ENCODE results near the gene OPHN1. TPM values are rescaled to one million over a fixed set of nuclear protein-coding genes. Genes with fewer than 3 reads are reported as not detected.

OPHN1 gene
- total RNA-seq, 1 experiment from 2014 or later = 2.6 TPM

GRCh38 chrX:68175562-68175961, 257.7 kb downstream of the OPHN1 start:
- Histone ChIP-seq H3K36me3 (replicated peaks; ENCODE audit: control insufficient read depth, insufficient read depth, low read length) (no peaks in the 10 kb centered on the region), H3K27me3 (ENCODE audit: control insufficient read depth, insufficient read depth, low read length) (no peaks in the 10 kb centered on the region), H3K4me3 (ENCODE audit: insufficient read depth, low read depth, low read length) (no peak overlapping the region)
- no peak for DNase-seq

GRCh38 chrX:68163441-68163840, 269.9 kb downstream of the OPHN1 start:
- no peak overlapping the region for H3K4me3 ChIP-seq (ENCODE audit: insufficient read depth, low read depth, low read length)
- DNase-seq = no peak
- H3K36me3 ChIP-seq (replicated peaks; ENCODE audit: control insufficient read depth, insufficient read depth, low read length) = no peaks in the 10 kb centered on the region
- H3K27me3 ChIP-seq (ENCODE audit: control insufficient read depth, insufficient read depth, low read length) = no peaks in the 10 kb centered on the region

DNA sequence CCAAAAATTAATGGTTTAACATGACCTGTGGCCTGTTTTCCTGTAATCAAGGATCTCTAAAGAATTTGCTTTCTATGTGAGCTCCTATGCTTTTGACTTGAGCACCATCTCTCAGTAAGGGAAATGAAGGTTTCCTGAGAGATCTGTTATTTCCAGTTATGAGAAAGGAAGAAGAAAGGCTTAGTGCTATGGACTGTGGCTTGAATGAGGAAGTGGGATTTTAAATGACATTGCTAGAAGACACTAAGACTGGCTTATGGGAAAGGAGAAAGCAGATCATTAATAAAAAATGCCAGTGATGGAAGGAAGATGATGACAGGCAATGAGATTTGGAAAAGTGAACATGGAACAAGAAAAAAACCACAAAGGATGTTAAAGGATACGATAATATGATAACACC, 285.4 kb downstream of the OPHN1 start:
- no peaks in the 10 kb centered on the region for H3K36me3 ChIP-seq (replicated peaks; ENCODE audit: control insufficient read depth, insufficient read depth, low read length)
- no peak for DNase-seq

GRCh38 chrX:68146054-68146453, 287.2 kb downstream of the OPHN1 start:
- Histone ChIP-seq H3K4me3 (ENCODE audit: insufficient read depth, low read depth, low read length) (no peak overlapping the region), H3K27me3 (ENCODE audit: control insufficient read depth, insufficient read depth, low read length) (no peaks in the 10 kb centered on the region), H3K36me3 (replicated peaks; ENCODE audit: control insufficient read depth, insufficient read depth, low read length) (no peaks in the 10 kb centered on the region)
- peak; percentile 6 for DNase-seq

More for the DNA sequence above, 285.4 kb downstream of the OPHN1 start:
- Histone ChIP-seq H3K4me3 (ENCODE audit: insufficient read depth, low read depth, low read length) (no peak overlapping the region), H3K27me3 (ENCODE audit: control insufficient read depth, insufficient read depth, low read length) (no peaks in the 10 kb centered on the region)

GRCh38 chrX:68139791-68140190, 293.5 kb downstream of the OPHN1 start:
- H3K27me3 ChIP-seq (ENCODE audit: control insufficient read depth, insufficient read depth, low read length) = no peaks in the 10 kb centered on the region
- DNase-seq = no peak
- no peaks in the 10 kb centered on the region for H3K36me3 ChIP-seq (replicated peaks; ENCODE audit: control insufficient read depth, insufficient read depth, low read length)
- H3K4me3 ChIP-seq (ENCODE audit: insufficient read depth, low read depth, low read length) = no peak overlapping the region

- H3K27me3 ChIP-seq (ENCODE audit: control insufficient read depth, insufficient read depth, low read length) = no peaks in the 10 kb centered on the region
- no peak for DNase-seq
- H3K4me3 ChIP-seq (ENCODE audit: insufficient read depth, low read depth, low read length) = no peak overlapping the region
- no peaks in the 10 kb centered on the region for H3K36me3 ChIP-seq (replicated peaks; ENCODE audit: control insufficient read depth, insufficient read depth, low read length)
Measured at GRCh38 chrX:68133181-68133580, 300.1 kb downstream of the OPHN1 start.

GRCh38 chrX:68132749-68133148, 300.5 kb downstream of the OPHN1 start:
- DNase-seq = no peak
- Histone ChIP-seq H3K4me3 (ENCODE audit: insufficient read depth, low read depth, low read length) (no peak overlapping the region), H3K27me3 (ENCODE audit: control insufficient read depth, insufficient read depth, low read length) (no peaks in the 10 kb centered on the region), H3K36me3 (replicated peaks; ENCODE audit: control insufficient read depth, insufficient read depth, low read length) (no peaks in the 10 kb centered on the region)

DNA sequence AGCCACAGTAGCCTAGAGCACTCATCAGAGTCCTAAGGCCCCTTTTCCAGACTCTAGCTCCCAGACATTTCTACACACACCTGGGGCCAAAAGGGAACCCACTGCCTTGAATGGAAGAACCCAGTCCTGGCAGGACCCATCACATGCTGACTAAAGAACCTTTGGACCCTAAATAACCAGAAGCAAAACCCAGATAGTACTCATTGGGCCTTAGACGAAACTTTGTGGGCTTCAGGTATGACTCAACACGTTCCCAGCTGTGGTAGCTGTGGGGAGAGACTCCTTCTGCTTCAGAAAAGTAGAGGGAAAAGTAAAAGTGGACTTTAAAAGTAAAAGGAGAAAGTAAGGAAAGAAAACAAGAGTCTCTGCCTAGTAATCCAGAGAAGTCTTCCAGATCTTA, 311.5 kb downstream of the OPHN1 start:
- H3K27me3 ChIP-seq (ENCODE audit: control insufficient read depth, insufficient read depth, low read length) = no peaks in the 10 kb centered on the region
- H3K4me3 ChIP-seq (ENCODE audit: insufficient read depth, low read depth, low read length) = no peak overlapping the region
- H3K36me3 ChIP-seq (replicated peaks; ENCODE audit: control insufficient read depth, insufficient read depth, low read length) = no peaks in the 10 kb centered on the region
- DNase-seq = no peak

DNA sequence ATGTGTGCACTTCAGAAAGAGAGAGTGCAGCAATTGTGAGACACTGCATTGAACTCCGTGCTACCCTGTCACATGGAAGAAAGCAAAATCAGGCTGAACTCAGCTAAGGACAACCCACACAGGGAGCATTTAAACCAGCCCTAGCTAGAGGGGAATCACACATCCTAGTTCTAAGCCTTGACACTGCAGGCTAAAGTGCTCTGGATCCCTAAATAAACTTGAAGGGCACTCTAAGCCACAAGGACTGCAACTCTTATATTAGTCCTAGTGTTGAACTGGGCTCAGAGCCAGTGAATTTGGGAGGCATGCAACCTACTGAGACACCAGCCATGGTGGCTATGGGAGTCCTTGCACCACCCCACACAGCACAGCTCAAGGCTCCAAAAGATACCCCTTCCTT, 311.9 kb downstream of the OPHN1 start:
- H3K27me3 ChIP-seq (ENCODE audit: control insufficient read depth, insufficient read depth, low read length) = no peaks in the 10 kb centered on the region
- no peaks in the 10 kb centered on the region for H3K36me3 ChIP-seq (replicated peaks; ENCODE audit: control insufficient read depth, insufficient read depth, low read length)
- DNase-seq = no peak
- H3K4me3 ChIP-seq (ENCODE audit: insufficient read depth, low read depth, low read length) = no peak overlapping the region

GRCh38 chrX:68115371-68115770, 317.9 kb downstream of the OPHN1 start:
- no peak overlapping the region for H3K4me3 ChIP-seq (ENCODE audit: insufficient read depth, low read depth, low read length)
- no peak for DNase-seq
- no peaks in the 10 kb centered on the region for H3K27me3 ChIP-seq (ENCODE audit: control insufficient read depth, insufficient read depth, low read length)
- no peaks in the 10 kb centered on the region for H3K36me3 ChIP-seq (replicated peaks; ENCODE audit: control insufficient read depth, insufficient read depth, low read length)

DNA sequence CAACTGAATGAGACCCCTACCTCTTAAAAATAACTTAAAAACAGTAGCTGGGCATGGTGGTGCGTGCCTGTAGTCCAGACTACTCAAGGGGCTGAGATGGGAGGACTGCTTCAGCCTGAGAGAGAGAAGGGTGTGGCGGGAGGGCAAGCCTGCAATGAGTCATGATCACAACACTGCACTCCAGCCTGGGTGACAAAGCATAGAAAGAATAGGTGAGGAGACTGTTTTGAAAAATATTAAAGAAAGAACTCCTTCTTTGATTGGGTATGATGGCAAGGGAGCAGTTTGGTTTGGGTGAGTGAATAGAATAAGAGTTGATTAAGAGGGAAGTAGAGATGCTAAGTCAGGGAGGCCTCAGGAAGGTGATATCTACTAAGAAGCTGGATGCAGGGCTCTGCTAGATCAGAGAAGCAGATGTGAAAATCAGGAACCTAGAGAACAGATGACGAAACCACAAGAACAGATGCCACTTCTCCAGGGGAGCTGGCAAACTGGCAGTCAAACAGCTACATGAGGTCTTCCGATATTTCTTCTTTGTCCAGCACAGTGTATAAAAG, 318.6 kb downstream of the OPHN1 start:
- H3K27me3 ChIP-seq (ENCODE audit: control insufficient read depth, insufficient read depth, low read length) = no peaks in the 10 kb centered on the region
- H3K36me3 ChIP-seq (replicated peaks; ENCODE audit: control insufficient read depth, insufficient read depth, low read length) = no peaks in the 10 kb centered on the region
- H3K4me3 ChIP-seq (ENCODE audit: insufficient read depth, low read depth, low read length) = no peak overlapping the region
- no peak for DNase-seq

DNA sequence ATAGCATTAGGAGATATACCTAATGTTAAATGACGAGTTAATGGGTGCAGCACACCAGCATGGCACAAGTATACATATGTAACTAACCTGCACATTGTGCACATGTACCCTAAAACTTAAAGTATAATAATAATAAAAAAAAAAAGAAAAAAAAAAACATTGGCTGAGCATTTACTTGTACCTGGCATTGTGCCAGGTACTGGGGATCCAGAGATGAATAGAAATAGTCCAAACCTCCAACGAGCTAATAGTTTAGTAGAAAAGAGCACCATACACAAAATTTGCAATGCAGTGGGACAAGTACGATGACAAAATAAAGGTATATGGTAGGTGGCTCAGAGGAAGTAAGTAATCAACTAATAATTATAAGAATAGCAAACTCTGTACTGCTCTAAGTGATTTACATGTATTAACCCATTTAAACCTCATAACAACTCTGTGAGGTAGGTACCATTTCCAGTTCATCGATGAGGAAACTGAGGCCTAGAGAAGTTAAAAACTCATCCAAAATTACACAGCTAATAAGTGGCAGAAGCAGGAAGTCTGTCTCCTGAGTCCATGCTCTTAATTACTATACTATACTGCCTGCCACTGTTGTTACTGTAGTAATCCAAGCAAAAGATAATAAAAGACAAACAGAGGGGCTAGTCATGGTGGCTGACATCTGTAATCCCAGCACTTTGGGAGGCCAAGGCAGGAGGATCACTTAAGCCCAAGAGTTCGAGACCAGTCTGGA, 319.3 kb downstream of the OPHN1 start:
- Histone ChIP-seq H3K27me3 (ENCODE audit: control insufficient read depth, insufficient read depth, low read length) (no peaks in the 10 kb centered on the region), H3K36me3 (replicated peaks; ENCODE audit: control insufficient read depth, insufficient read depth, low read length) (no peaks in the 10 kb centered on the region), H3K4me3 (ENCODE audit: insufficient read depth, low read depth, low read length) (no peak overlapping the region)
- DNase-seq = no peak

DNA sequence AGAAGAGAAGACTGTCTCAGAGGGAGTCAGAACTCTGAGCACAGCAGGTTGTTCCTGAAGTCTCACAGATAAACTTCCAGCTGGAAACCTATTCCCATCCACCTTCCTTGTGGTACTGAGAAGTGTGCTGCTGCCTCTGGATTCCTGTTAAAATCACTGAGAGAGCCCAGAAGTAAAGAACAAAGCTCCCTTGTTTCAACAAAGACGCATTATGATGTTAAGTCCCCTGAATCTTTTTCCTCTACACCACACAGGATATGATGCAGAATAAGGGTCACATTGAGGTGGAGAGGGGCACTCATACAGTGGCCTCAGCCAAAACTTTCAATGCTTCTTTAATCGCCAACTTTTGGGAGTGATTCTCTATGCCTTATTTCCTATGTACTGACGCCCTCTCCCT, 321.0 kb downstream of the OPHN1 start:
- peak; percentile 4 for DNase-seq
- H3K36me3 ChIP-seq (replicated peaks; ENCODE audit: control insufficient read depth, insufficient read depth, low read length) = no peaks in the 10 kb centered on the region

GRCh38 chrX:68109162-68109561, 324.1 kb downstream of the OPHN1 start:
- no peak for DNase-seq
- no peaks in the 10 kb centered on the region for H3K36me3 ChIP-seq (replicated peaks; ENCODE audit: control insufficient read depth, insufficient read depth, low read length)
- no peaks in the 10 kb centered on the region for H3K27me3 ChIP-seq (ENCODE audit: control insufficient read depth, insufficient read depth, low read length)
- H3K4me3 ChIP-seq (ENCODE audit: insufficient read depth, low read depth, low read length) = no peak overlapping the region

More for the DNA sequence above, 321.0 kb downstream of the OPHN1 start:
- Histone ChIP-seq H3K4me3 (ENCODE audit: insufficient read depth, low read depth, low read length) (no peak overlapping the region), H3K27me3 (ENCODE audit: control insufficient read depth, insufficient read depth, low read length) (no peaks in the 10 kb centered on the region)

DNA sequence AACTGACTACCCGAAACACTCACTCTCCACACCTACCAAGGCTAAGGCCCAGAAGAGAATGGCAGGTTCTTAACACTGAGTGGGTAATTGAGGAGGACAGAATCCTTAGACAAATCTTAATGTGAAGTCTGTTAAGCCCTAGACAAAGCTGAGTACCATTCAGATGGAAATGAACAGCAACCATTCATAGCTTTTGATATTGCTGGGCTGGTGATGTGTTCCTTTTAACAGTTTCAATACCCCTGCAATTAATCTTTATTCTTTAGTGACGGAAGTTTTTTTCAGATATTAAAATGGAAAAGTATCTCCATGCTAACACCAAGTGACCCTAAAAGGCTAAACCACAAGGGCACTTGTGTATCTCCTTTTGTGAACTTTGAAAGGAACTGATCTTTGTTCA, 334.9 kb downstream of the OPHN1 start:
- H3K27me3 ChIP-seq (ENCODE audit: control insufficient read depth, insufficient read depth, low read length) = no peaks in the 10 kb centered on the region
- no peak overlapping the region for H3K4me3 ChIP-seq (ENCODE audit: insufficient read depth, low read depth, low read length)
- no peaks in the 10 kb centered on the region for H3K36me3 ChIP-seq (replicated peaks; ENCODE audit: control insufficient read depth, insufficient read depth, low read length)
- no peak for DNase-seq

Data from H7 (cell line).